H1 (cell line): Measurements from ENCODE around the gene ARPP21. TPM values are rescaled to one million over a fixed set of nuclear protein-coding genes. Genes with fewer than 3 reads are reported as not detected.
"Not testable (repeated sequence)": the region's sequence is repeated elsewhere in the genome, so short reads cannot be mapped to it uniquely, and the experiment has no call there.

Experiments
- CTCF ChIA-PET: fragments of 300-600 bp; sonication (Branson Sonifier 250); formaldehyde crosslinking; loops from one replicate; lab custom pipeline; 2021; ENCODE audit not compliant: partially characterized antibody; lab: Charles Lee
- POLR2A ChIA-PET: fragments of 300-600 bp; sonication (Branson Sonifier 250); formaldehyde crosslinking; loops from one replicate; lab custom pipeline; 2021; ENCODE audit warnings: inconsistent platforms; ENCODE audit not compliant: partially characterized antibody; lab: Charles Lee
- DNase-seq, 2 experiments: peaks; one replicate each; pipeline versions ENCODE4 v3.0.0 to v3.0.0-alpha.2; 2010 to 2022; ENCODE audit warnings: low spot score in 2 of 2, low read depth in 1 of 2, mixed read lengths in 1 of 2
- FAIRE-seq: peaks from 2 replicates; lab custom pipeline; 2011; peaks lifted over from hg19 to GRCh38; lab: Jason Lieb, UNC
- H2AFZ ChIP-seq: 2 replicates; pipeline ENCODE4 v1.8.1; 2012; ENCODE audit warnings: low read length, inconsistent platforms
- H2AK5ac ChIP-seq: 2 replicates; pipeline ENCODE4 v1.6.1; 2013; ENCODE audit warnings: low read depth, low read length
- H2BK120ac ChIP-seq: replicated peaks from 2 replicates; pipeline ENCODE3; 2013; ENCODE audit warnings: low read depth, low read length, inconsistent platforms
- H2BK12ac ChIP-seq: 2 replicates; pipeline ENCODE4 v1.6.1; 2013; ENCODE audit warnings: low read depth, low read length
- H2BK15ac ChIP-seq: 2 replicates; pipeline ENCODE4 v1.6.1; 2013; ENCODE audit warnings: low read length
- H2BK20ac ChIP-seq: 2 replicates; pipeline ENCODE4 v1.6.1; 2013; ENCODE audit warnings: low read length
- H2BK5ac ChIP-seq: 2 replicates; pipeline ENCODE4 v1.6.1; 2013; ENCODE audit warnings: low read depth, low read length
- H3K14ac ChIP-seq: 2 replicates; pipeline ENCODE4 v1.6.1; 2013; ENCODE audit warnings: inconsistent platforms; ENCODE audit not compliant: insufficient read length
- H3K18ac ChIP-seq: 2 replicates; pipeline ENCODE4 v1.6.1; 2013; ENCODE audit warnings: low read length; ENCODE audit errors: extremely low read depth
- H3K23ac ChIP-seq: 2 replicates; pipeline ENCODE4 v1.6.1; 2013; ENCODE audit warnings: inconsistent platforms; ENCODE audit not compliant: insufficient read length
- H3K23me2 ChIP-seq: 2 replicates; pipeline ENCODE4 v1.6.1; 2013; ENCODE audit warnings: low read depth, low read length
- H3K27ac ChIP-seq: 2 replicates; pipeline ENCODE4 v1.6.1; 2011; ENCODE audit warnings: low read depth, low read length, inconsistent platforms
- H3K27me3 ChIP-seq, 4 experiments: replicated peaks in 1 of 4; 1 replicate in 1 of 4; 2 replicates in 3 of 4; pipeline versions ENCODE4 v1.6.1 to v1.8.1; 2011 to 2013; ENCODE audit warnings: low read length in 3 of 4, mild to moderate bottlenecking in 3 of 4, inconsistent platforms in 2 of 4, mixed read lengths in 2 of 4, moderate library complexity in 1 of 4; ENCODE audit not compliant: control insufficient read depth in 3 of 4, insufficient read depth in 3 of 4; ENCODE audit errors: extremely low read depth in 1 of 4
- H3K36me3 ChIP-seq, 4 experiments: 2 replicates each; pipeline versions ENCODE4 v1.6.1 to v1.8.1; 2011 to 2013; ENCODE audit warnings: mild to moderate bottlenecking in 4 of 4, low read length in 3 of 4, moderate library complexity in 2 of 4, control low read depth in 1 of 4, inconsistent platforms in 1 of 4; ENCODE audit not compliant: insufficient read depth in 4 of 4, control insufficient read depth in 2 of 4
- H3K4ac ChIP-seq: replicated peaks from 2 replicates; pipeline ENCODE3; 2013; ENCODE audit warnings: low read length, low read depth, mixed read lengths, inconsistent platforms; ENCODE audit not compliant: insufficient read length
- H3K4me1 ChIP-seq, 4 experiments: replicated peaks in 1 of 4; 1 replicate in 1 of 4; 2 replicates in 3 of 4; pipeline versions ENCODE4 v1.6.1 to v1.8.1; 2011 to 2013; ENCODE audit warnings: low read length in 3 of 4, inconsistent platforms in 2 of 4, mixed read lengths in 1 of 4; ENCODE audit not compliant: insufficient read depth in 4 of 4, control insufficient read depth in 3 of 4
- H3K4me2 ChIP-seq, 2 experiments: 2 replicates each; pipeline versions ENCODE4 v1.6.1 to v1.8.1; 2011 to 2013; ENCODE audit warnings: low read depth in 2 of 2, low read length in 2 of 2, control low read depth in 1 of 2, inconsistent platforms in 1 of 2, mild to moderate bottlenecking in 1 of 2; ENCODE audit not compliant: insufficient read depth in 1 of 2
- H3K4me3 ChIP-seq, 4 experiments: fragments of 200-600, 300-600 bp in 1 of 4; sonication (generic), shearing (Covaris generic), sonication (Bioruptor Twin) in 1 of 4; 2 replicates each; pipeline versions ENCODE4 v1.5.1 to v1.8.1; 2011 to 2016; ENCODE audit warnings: low read length in 4 of 4, low read depth in 3 of 4, control low read depth in 2 of 4, inconsistent platforms in 2 of 4, mild to moderate bottlenecking in 2 of 4, mixed read lengths in 1 of 4, moderate library complexity in 1 of 4; ENCODE audit not compliant: insufficient read depth in 2 of 4; ENCODE audit errors: extremely low read depth in 1 of 4
- H3K56ac ChIP-seq: replicated peaks from 2 replicates; pipeline ENCODE3; 2013; ENCODE audit warnings: low read depth, mild to moderate bottlenecking, mixed read lengths, low read length, inconsistent platforms; ENCODE audit not compliant: insufficient read length
- H3K79me1 ChIP-seq: 2 replicates; pipeline ENCODE4 v1.6.1; 2013; ENCODE audit warnings: low read depth, low read length, control low read depth
- H3K79me2 ChIP-seq, 2 experiments: 2 replicates each; pipeline versions ENCODE4 v1.6.1 to v1.8.1; 2012 to 2013; ENCODE audit warnings: low read length in 2 of 2, mild to moderate bottlenecking in 2 of 2, inconsistent platforms in 1 of 2; ENCODE audit not compliant: insufficient read depth in 2 of 2, control insufficient read depth in 1 of 2
- H3K9ac ChIP-seq, 4 experiments: replicated peaks in 1 of 4; 1 replicate in 1 of 4; 2 replicates in 3 of 4; pipeline versions ENCODE4 v1.6.1 to v1.8.1; 2011 to 2013; ENCODE audit warnings: low read depth in 3 of 4, low read length in 3 of 4, control low read depth in 2 of 4, mild to moderate bottlenecking in 2 of 4, moderate library complexity in 2 of 4, inconsistent platforms in 1 of 4; ENCODE audit errors: extremely low read depth in 1 of 4
- H3K9me3 ChIP-seq, 2 experiments: 2 replicates each; pipeline versions ENCODE4 v1.6.1 to v1.8.1; 2012 to 2013; ENCODE audit warnings: mild to moderate bottlenecking in 2 of 2, moderate library complexity in 2 of 2, control low read depth in 1 of 2, inconsistent platforms in 1 of 2, low read depth in 1 of 2, low read length in 1 of 2, mixed read lengths in 1 of 2; ENCODE audit not compliant: insufficient read depth in 2 of 2
- H4K20me1 ChIP-seq, 2 experiments: replicated peaks in 1 of 2; 2 replicates each; pipeline versions ENCODE3 to v1.8.1; 2011 to 2013; ENCODE audit warnings: inconsistent platforms in 2 of 2, low read length in 2 of 2, mild to moderate bottlenecking in 1 of 2; ENCODE audit not compliant: insufficient read depth in 2 of 2, control insufficient read depth in 1 of 2
- H4K5ac ChIP-seq: 2 replicates; pipeline ENCODE4 v1.6.1; 2013; ENCODE audit warnings: low read length, low read depth, mixed read lengths, inconsistent platforms; ENCODE audit not compliant: insufficient read length
- H4K8ac ChIP-seq: 2 replicates; pipeline ENCODE4 v1.8.0; 2013; ENCODE audit warnings: mild to moderate bottlenecking, moderate library complexity, low read length, inconsistent platforms; ENCODE audit not compliant: insufficient read depth; ENCODE audit errors: extremely low read depth
- H4K91ac ChIP-seq: replicated peaks from 2 replicates; pipeline ENCODE3; 2013; ENCODE audit warnings: low read length, mixed read lengths, inconsistent platforms; ENCODE audit not compliant: insufficient read length
- CBX5 ChIP-seq: fragments of 300-800, 300-1000 bp; sonication (generic); IDR thresholded peaks from 2 replicates; pipeline ENCODE4 v1.7.1; 2016; ENCODE audit warnings: antibody characterized with exemption, low read length, low read depth
- RFX5 ChIP-seq: IDR thresholded peaks from 2 replicates; pipeline ENCODE4 v1.6.1; 2011; ENCODE audit warnings: low read depth, low read length, improper control_type of control experiment, borderline replicate concordance
- WGBS, 2 experiments: shearing (Covaris generic) in 1 of 2; methylation state at CpG; one replicate each; pipeline versions ENCODE4 v1.1.6 to v1.1.7; 2013 to 2015; ENCODE audit warnings: low lambda C conversion rate in 2 of 2, mixed read lengths in 2 of 2, inconsistent platforms in 1 of 2, low coverage in 1 of 2, missing lambda C conversion rate in 1 of 2; ENCODE audit not compliant: insufficient replicate concordance in 2 of 2, insufficient coverage in 1 of 2, insufficient read length in 1 of 2; ENCODE audit errors: extremely low coverage in 1 of 2, missing lambda C conversion rate in 1 of 2; 5-methylcytosine and 5-hydroxymethylcytosine counted together
- polyA plus RNA-seq, 7 experiments: library from polyadenylated mRNA; depleted of rRNA in 3 of 7; stranded (reverse) in 5 of 7; unstranded in 2 of 7; fragments of >200 nt in 5 of 7; fragments of 200-250 nt in 2 of 7; gene quantifications; 1 replicate in 5 of 7; 2 replicates in 1 of 7; 4 replicates in 1 of 7; pipeline versions ENCODE4 v1.2.1 to v1.2.3, GENCODE V29; 2011 to 2013; ENCODE audit warnings: missing spikeins in 2 of 7, mixed read lengths in 2 of 7
- total RNA-seq: library from RNA; stranded (reverse); fragmentation: NEBNext Ultra II Directional; extraction: Animal tissue kit (Norgen Biotek cat#: 25700); gene quantifications from 2 replicates; pipeline ENCODE4 v1.2.1, GENCODE V29; 2021

The ARPP21 gene
- total and polyA plus RNA-seq, 2 of the 8 experiments (the other 6 are each of a cell fraction or from before 2014, with no cell fraction given): not detected

DNA sequence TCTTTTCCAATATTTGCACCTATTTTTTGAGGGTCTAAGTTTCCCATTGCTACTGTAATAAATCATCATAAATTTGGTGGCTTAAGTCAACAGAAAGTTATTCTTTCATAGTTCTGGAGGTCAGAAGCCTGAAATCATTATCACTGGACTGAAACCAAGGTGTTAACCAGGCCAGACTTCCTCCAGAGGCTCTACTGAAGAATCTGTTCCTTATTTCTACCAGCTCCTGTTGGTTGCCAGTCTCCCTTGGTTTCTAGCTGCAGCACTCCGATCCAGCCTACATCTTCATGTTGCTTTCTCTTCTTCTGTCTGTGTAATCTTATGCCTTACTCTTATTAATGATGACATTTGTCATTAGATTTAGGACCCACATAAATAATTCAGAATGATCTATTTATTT is 22.0 kb upstream of the ARPP21 start (continued):
- no peak for TF ChIP-seq CBX5
- no peak for TF ChIP-seq RFX5

GRCh38 chr3:35620238-35620637 is 19.1 kb upstream of the ARPP21 start:
- POLR2A ChIA-PET, H2BK20ac ChIP-seq, H3K9ac ChIP-seq, H3K9me3 ChIP-seq, H3K4me1 ChIP-seq, H3K14ac ChIP-seq, H2BK15ac ChIP-seq, H3K36me3 ChIP-seq, H4K91ac ChIP-seq, H2BK5ac ChIP-seq, DNase-seq, FAIRE-seq, H4K20me1 ChIP-seq, H3K56ac ChIP-seq, H2AFZ ChIP-seq, H3K18ac ChIP-seq, H4K5ac ChIP-seq, H3K4me3 ChIP-seq, H3K79me1 ChIP-seq, H3K27ac ChIP-seq, H3K4ac ChIP-seq, H2BK120ac ChIP-seq, H2AK5ac ChIP-seq, H3K23me2 ChIP-seq, H2BK12ac ChIP-seq, H3K79me2 ChIP-seq, H3K27me3 ChIP-seq, H4K8ac ChIP-seq, H3K23ac ChIP-seq, H3K4me2 ChIP-seq: not testable (repeated sequence)
- WGBS, 2 experiments: 91% methylated on average over 2 of the region's 2 CpGs; no CpG with 5 or more reads in 1 of the 2 experiments
- CTCF ChIA-PET: interaction anchor here (1.1 kb wide), 1 partner anchor 288 kb away, joined by 3 read pairs; no protein-coding TSS in a partner anchor
